Cardiac fibroblast (primary cell): Measurements from ENCODE around the gene ZNF184.

Experiments used
- DNase-seq, 2 donors: peaks; one replicate each; pipeline versions ENCODE4 v3.0.0 to v3.0.0-alpha.2; 2010; ENCODE audit warnings: low read depth in 2 of 2
- H3K4me3 ChIP-seq, 2 donors: replicated peaks in 1 of 2; 1 replicate in 1 of 2; 2 replicates in 1 of 2; pipeline ENCODE4 v1.5.1; 2011; ENCODE audit warnings: low read depth in 2 of 2, low read length in 2 of 2, mild to moderate bottlenecking in 2 of 2, moderate library complexity in 1 of 2
- TF ChIP-seq, protein P1 (sequence below): IDR thresholded peaks from one replicate; pipeline ENCODE4 v1.5.1; 2011; ENCODE audit warnings: low read depth, mild to moderate bottlenecking, low read length, inconsistent platforms

ZNF184 gene

GRCh38 chr6:27507041-27507956 is 34.4 kb upstream of the ZNF184 start:
- no peak overlapping the region for H3K4me3 ChIP-seq
- TF ChIP-seq, protein P1, sequence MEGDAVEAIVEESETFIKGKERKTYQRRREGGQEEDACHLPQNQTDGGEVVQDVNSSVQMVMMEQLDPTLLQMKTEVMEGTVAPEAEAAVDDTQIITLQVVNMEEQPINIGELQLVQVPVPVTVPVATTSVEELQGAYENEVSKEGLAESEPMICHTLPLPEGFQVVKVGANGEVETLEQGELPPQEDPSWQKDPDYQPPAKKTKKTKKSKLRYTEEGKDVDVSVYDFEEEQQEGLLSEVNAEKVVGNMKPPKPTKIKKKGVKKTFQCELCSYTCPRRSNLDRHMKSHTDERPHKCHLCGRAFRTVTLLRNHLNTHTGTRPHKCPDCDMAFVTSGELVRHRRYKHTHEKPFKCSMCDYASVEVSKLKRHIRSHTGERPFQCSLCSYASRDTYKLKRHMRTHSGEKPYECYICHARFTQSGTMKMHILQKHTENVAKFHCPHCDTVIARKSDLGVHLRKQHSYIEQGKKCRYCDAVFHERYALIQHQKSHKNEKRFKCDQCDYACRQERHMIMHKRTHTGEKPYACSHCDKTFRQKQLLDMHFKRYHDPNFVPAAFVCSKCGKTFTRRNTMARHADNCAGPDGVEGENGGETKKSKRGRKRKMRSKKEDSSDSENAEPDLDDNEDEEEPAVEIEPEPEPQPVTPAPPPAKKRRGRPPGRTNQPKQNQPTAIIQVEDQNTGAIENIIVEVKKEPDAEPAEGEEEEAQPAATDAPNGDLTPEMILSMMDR, result no peak
- DNase-seq, result no peak

GRCh38 chr6:27505209-27506027 is 32.5 kb upstream of the ZNF184 start:
- peak; percentile 16 to 94 for DNase-seq
- TF ChIP-seq, protein P1, result no peak
- H3K4me3 ChIP-seq, result no peak overlapping the region

GRCh38 chr6:27503436-27504030 is 30.6 kb upstream of the ZNF184 start:
- TF ChIP-seq, protein P1, result no peak
- DNase-seq, result peak; percentile 79 to 89
- peak overlapping the region; percentile 41 to 55 for H3K4me3 ChIP-seq

DNA sequence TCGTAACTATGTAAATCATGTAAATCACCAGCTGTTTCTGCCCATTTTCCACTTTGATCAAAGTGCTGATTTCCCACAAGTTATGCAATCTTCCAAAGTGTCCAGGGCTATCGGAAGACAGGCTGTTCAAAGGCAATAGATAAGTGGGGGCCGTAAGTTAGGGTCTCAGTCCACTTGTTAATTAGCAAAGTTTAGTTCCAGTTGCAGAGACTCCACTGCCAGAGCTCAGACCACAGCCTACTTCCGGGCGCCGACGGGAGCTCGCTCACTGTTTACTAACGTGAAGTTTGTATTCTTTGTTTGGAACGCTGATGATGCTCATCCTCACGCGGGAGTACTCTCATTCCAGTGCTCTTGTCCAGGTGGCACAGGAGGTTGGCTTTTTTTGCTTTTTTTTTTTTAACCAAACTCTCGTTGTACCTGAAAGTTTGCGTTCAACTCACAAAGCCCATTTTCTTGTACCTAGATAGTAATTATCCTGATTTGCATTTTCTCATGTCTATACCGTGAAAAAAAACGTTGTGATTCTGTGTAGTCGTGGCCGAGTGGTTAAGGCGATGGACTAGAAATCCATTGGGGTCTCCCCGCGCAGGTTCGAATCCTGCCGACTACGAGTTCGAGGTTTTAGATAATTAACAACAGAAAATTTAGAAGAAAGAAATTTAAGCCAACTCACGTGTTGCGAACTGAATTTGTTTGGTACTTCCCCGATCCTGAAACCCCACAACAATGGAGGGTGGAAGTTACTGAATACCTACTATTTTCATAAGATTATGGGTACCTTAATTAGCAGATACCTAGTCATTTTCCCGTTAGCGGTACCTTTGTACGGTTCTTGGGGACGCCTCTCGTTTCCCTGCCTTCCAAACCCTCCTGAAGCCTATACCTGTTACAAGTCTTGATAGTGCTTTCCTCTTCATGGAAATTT is 29.9 kb upstream of the ZNF184 start:
- TF ChIP-seq, protein P1, result no peak
- peak overlapping the region; percentile 41 to 55 for H3K4me3 ChIP-seq
- peak; percentile 64 to 90 for DNase-seq

DNA sequence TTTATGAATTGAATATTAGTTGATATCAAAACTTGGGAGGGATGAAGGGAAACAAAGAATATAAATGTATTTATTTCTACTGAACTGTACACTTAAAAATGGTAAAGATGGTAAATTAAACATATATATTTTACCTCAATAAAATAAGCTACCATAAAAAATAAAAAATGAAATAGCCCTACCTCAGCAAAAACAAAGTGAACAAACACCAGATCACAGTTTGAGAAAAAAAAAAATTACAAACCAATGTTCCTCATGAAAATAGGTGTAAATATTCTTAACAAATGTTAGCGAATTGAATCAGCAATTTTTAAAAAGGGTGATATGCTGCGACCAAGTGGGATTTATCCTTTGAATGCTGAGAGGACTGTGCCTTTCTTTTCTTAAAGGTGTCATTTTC is 28.3 kb upstream of the ZNF184 start:
- TF ChIP-seq, protein P1, result no peak
- no peak for DNase-seq
- no peak overlapping the region for H3K4me3 ChIP-seq

GRCh38 chr6:27500177-27500576 is 27.3 kb upstream of the ZNF184 start:
- no peak for DNase-seq
- no peak overlapping the region for H3K4me3 ChIP-seq
- TF ChIP-seq, protein P1, result no peak
